HG03521 (cell line): ENCODE measurements around the gene TNRC6B.
"Not testable (repeated sequence)": the region's sequence is repeated elsewhere in the genome, so short reads cannot be mapped to it uniquely, and the experiment has no call there.

Experiments
- ATAC-seq: cut with Tn5 transposase; IDR thresholded peaks from one replicate; pipeline ENCODE4 v1.9.1; 2021; ENCODE audit warnings: mild to moderate bottlenecking, moderate library complexity; ENCODE audit not compliant: unreplicated experiment

Gene TNRC6B

GRCh38 chr22:40348025-40348658, 170.4 kb downstream of the TNRC6B start:
- no peak for ATAC-seq

GRCh38 chr22:40352763-40353162, 175.0 kb downstream of the TNRC6B start:
- no peak for ATAC-seq

- no peak for ATAC-seq
Observed at GRCh38 chr22:40361100-40361499, 183.4 kb downstream of the TNRC6B start.

GRCh38 chr22:40363059-40363458, 185.3 kb downstream of the TNRC6B start:
- no peak for ATAC-seq

GRCh38 chr22:40364431-40364830, 186.7 kb downstream of the TNRC6B start:
- no peak for ATAC-seq

- no peak for ATAC-seq
Observed at GRCh38 chr22:40366068-40366467, 188.3 kb downstream of the TNRC6B start.

GRCh38 chr22:40367342-40367741, 189.6 kb downstream of the TNRC6B start:
- ATAC-seq: no peak

GRCh38 chr22:40368016-40368415, 190.3 kb downstream of the TNRC6B start:
- ATAC-seq: no peak

- no peak for ATAC-seq
Observed at GRCh38 chr22:40368836-40369235, 191.1 kb downstream of the TNRC6B start.

GRCh38 chr22:40374567-40374966, 196.8 kb downstream of the TNRC6B start:
- no peak for ATAC-seq

GRCh38 chr22:40376149-40376548, 198.4 kb downstream of the TNRC6B start:
- ATAC-seq: no peak

GRCh38 chr22:40377931-40378330, 200.2 kb downstream of the TNRC6B start:
- ATAC-seq: no peak

GRCh38 chr22:40378448-40378847, 200.7 kb downstream of the TNRC6B start:
- not testable (repeated sequence) for ATAC-seq

GRCh38 chr22:40381461-40381860, 203.7 kb downstream of the TNRC6B start:
- no peak for ATAC-seq

- ATAC-seq: no peak
Observed at GRCh38 chr22:40383905-40384304, 206.2 kb downstream of the TNRC6B start.

GRCh38 chr22:40385036-40385782, 207.5 kb downstream of the TNRC6B start:
- no peak for ATAC-seq
